ENCODE data around the gene TBC1D19.
"Not testable (repeated sequence)": the region's sequence is repeated elsewhere in the genome, so short reads cannot be mapped to it uniquely, and the experiment has no call there.

Gene TBC1D19

DNA sequence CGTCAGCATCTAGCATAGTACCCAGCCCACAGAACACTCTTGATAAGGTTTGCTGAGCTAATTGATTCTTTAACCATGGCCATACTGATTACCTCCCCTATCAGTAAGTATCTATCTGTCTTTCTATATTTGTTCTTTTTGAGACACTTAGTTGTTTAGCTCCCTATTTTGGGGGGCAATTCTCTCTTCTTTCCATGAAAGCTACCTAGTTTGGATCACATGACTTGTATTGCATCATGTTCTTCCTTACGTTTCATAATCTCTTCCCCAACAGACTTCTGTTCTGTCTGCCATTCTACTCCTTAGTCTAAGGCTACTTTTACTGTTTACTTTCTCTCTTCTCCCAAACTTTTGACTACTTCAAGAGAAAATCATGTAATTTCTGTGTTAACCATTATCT lies 39.0 kb downstream of the TBC1D19 start:
- no peak overlapping the region for H3K4me3 ChIP-seq (ENCODE audit: low read depth, low read length)
- DNase-seq (ENCODE audit: low read depth, low spot score): no peak

DNA sequence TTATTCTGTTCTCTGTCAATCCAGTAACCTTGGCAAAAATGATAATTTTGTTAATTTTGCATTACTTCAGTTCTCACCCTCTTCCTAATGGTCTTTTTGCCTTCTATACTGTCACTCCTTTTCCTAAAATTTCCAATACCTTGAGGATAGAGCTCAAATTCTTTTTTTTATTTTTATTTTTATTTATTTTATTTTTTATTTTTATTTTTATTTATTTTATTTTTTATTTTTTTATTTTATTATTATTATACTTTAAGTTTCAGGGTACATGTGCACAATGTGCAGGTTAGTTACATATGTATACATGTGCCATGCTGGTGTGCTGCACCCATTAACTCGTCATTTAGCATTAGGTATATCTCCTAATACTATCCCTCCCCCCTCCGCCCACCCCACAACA lies 42.8 kb downstream of the TBC1D19 start:
- H3K4me3 ChIP-seq (ENCODE audit: low read depth, low read length); in situ Hi-C loops (cut with HindIII; ENCODE audit: low sequenced_read_pairs); DNase-seq (ENCODE audit: low read depth, low spot score): not testable (repeated sequence)

More for the DNA sequence above, 39.0 kb downstream of the TBC1D19 start:
- TF ChIP-seq, protein P1, sequence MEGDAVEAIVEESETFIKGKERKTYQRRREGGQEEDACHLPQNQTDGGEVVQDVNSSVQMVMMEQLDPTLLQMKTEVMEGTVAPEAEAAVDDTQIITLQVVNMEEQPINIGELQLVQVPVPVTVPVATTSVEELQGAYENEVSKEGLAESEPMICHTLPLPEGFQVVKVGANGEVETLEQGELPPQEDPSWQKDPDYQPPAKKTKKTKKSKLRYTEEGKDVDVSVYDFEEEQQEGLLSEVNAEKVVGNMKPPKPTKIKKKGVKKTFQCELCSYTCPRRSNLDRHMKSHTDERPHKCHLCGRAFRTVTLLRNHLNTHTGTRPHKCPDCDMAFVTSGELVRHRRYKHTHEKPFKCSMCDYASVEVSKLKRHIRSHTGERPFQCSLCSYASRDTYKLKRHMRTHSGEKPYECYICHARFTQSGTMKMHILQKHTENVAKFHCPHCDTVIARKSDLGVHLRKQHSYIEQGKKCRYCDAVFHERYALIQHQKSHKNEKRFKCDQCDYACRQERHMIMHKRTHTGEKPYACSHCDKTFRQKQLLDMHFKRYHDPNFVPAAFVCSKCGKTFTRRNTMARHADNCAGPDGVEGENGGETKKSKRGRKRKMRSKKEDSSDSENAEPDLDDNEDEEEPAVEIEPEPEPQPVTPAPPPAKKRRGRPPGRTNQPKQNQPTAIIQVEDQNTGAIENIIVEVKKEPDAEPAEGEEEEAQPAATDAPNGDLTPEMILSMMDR (IDR thresholded peaks at IDR 0.05; ENCODE audit: low read depth, low read length): no peak
- in situ Hi-C loops (cut with HindIII; ENCODE audit: low sequenced_read_pairs): no loop called here

DNA sequence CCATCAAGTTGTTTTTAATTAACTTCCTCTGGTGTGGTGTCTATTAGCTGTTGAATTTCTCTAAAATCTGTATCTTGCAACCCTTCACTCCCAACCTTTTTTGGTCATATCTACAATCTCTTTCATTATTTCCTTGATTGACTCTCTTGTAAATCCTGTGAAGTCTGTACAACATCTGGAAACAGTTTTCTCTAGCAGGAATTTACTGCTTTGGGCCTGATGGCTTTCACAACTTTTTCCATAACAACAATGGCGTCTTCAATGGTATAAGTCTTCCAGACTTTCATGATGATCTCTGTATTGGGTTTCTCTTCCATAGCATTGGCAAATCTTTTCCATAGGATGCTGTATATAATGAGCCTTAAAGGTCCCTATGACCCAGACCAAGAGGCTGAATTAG lies 49.0 kb downstream of the TBC1D19 start:
- no peak overlapping the region for H3K4me3 ChIP-seq (ENCODE audit: low read depth, low read length)
- in situ Hi-C loops (cut with HindIII; ENCODE audit: low sequenced_read_pairs): no loop called here
- TF ChIP-seq, protein P1 (IDR thresholded peaks at IDR 0.05; ENCODE audit: low read depth, low read length): no peak
- DNase-seq (ENCODE audit: low read depth, low spot score): no peak

DNA sequence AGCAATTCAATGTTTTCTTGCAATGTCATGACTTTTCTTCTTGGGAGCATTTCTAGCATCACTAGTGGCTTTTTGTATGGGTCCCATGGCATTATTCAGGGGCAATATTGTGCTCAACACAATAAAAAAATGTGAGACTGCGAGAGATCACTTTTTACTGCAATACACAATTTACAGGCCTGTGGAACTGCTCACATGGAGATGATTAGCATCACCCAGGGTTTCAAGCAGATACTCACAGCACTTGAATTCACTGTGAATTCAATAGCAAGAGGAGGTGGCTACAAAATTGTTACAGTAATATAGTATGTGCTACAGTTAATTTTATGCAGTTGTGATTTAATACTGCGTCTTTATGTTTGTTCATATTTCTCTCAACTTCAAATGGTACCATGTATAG lies 50.4 kb downstream of the TBC1D19 start:
- in situ Hi-C loops (cut with HindIII; ENCODE audit: low sequenced_read_pairs): no loop called here

DNA sequence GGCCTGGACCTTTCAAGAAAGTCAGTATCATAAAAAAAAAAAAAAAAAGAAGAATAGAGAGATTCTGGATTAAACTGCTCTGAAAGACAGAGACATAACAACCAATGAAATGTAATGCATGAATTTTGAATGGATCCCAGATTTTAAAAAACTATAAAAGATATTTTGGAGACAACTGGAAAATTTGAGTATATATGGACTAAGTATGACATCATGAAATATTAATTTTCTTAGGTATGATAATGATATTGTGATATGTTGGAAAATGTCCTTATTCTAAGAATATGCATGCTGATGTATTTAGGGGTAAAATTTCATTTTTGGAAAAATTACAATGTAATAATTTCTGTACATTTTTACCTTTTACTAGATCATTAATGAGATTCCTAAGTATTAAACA lies 52.6 kb downstream of the TBC1D19 start:
- in situ Hi-C loops (cut with HindIII; ENCODE audit: low sequenced_read_pairs): no loop called here

More for the DNA sequence above, 50.4 kb downstream of the TBC1D19 start:
- no peak overlapping the region for H3K4me3 ChIP-seq (ENCODE audit: low read depth, low read length)
- DNase-seq (ENCODE audit: low read depth, low spot score): no peak
- TF ChIP-seq, protein P1 (IDR thresholded peaks at IDR 0.05; ENCODE audit: low read depth, low read length): no peak

DNA sequence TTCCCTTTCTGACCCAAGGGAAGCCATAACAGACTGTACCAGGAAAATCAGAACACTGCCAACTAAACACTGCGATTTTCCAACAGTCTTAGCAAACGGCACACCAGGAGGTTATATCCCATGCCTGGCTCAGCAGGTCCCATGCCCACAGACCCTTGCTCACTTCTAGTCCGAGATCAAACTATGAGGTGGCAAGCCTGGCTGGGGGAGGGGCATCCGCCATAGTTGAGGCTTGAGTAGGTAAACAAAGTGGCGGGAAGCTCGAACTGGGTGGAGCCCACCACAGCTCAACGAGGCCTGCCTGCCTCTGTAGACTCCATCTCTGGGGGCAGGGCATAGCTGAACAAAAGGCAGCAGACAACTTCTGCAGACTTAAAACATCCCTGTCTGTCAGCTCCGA lies 56.8 kb downstream of the TBC1D19 start:
- H3K4me3 ChIP-seq (ENCODE audit: low read depth, low read length); in situ Hi-C loops (cut with HindIII; ENCODE audit: low sequenced_read_pairs); DNase-seq (ENCODE audit: low read depth, low spot score): not testable (repeated sequence)

More for the DNA sequence above, 52.6 kb downstream of the TBC1D19 start:
- DNase-seq (ENCODE audit: low read depth, low spot score): no peak
- H3K4me3 ChIP-seq (ENCODE audit: low read depth, low read length): no peak overlapping the region
- TF ChIP-seq, protein P1 (IDR thresholded peaks at IDR 0.05; ENCODE audit: low read depth, low read length): no peak

DNA sequence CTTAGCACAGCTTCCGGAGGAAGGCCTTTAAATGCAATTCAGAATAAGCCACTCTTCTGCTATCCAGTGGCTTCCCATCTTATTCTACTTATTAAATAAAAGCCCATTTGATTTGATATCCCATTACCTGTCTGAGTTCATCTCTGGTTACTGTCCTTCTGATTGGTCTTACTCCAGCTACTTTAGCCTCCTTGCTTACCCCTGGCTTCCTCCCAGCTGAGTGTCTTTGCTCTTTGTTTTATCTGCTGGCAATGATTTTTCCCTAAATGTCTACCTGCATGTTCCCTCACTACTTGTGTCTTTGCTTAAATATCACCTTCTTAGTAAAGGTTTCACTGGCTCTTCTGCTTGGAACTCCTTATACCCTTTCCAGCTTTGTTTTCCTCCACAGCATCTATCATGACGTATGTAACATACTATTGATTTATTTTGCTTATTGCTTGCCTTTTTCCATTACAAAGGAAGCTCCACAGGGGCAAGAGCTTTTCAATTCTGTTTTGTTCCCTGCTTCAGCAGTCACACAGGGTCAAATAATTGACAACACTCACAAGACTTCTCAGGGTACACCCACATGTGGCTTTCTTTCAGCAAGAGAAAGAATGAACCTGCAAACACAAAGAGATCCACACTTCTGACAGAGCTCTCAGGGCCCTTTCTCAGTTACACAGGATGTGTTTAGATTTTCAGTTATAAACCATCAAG lies 63.8 kb downstream of the TBC1D19 start:
- TF ChIP-seq, protein P1 (IDR thresholded peaks at IDR 0.05; ENCODE audit: low read depth, low read length): no peak
- in situ Hi-C loops (cut with HindIII; ENCODE audit: low sequenced_read_pairs): no loop called here
- DNase-seq (ENCODE audit: low read depth, low spot score): no peak
- no peak overlapping the region for H3K4me3 ChIP-seq (ENCODE audit: low read depth, low read length)

DNA sequence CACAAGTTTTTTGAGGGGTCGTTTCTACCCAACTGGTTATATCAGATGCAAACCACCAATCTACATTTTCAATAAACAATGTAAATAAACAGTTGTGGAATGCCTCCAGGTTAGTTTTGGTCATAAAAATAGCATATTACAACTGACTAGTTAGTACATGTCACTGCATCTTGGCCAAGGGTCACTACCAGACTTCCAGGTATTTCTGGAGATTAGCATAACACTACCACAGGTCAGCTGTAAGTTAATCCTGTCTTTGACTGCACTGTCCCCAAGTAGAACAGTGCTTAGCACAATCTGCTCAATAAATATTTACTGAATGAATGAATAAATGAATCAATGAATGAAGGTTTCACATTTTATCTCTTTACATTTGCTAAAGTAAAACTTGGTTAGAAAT lies 64.4 kb downstream of the TBC1D19 start:
- TF ChIP-seq, protein P1 (IDR thresholded peaks at IDR 0.05; ENCODE audit: low read depth, low read length): no peak
- no peak for DNase-seq (ENCODE audit: low read depth, low spot score)
- in situ Hi-C loops (cut with HindIII; ENCODE audit: low sequenced_read_pairs): no loop called here
- no peak overlapping the region for H3K4me3 ChIP-seq (ENCODE audit: low read depth, low read length)

Data from astrocyte of the spinal cord (primary cell).